Ovary (tissue), 9 donors: ENCODE results near the gene ATP6V0E1. TPM values are rescaled to one million over a fixed set of nuclear protein-coding genes. Genes with fewer than 3 reads are reported as not detected.

ENCODE experiments used
- DNase-seq, 5 donors: peaks; one replicate each; pipeline ENCODE4 v3.0.0-alpha.2; 2019 to 2020
- H3K27ac ChIP-seq, 2 donors: fragments of 200-600 bp; one replicate each; pipeline versions ENCODE4 v1.5.1 to v1.8.0; 2019 to 2022
- H3K27me3 ChIP-seq: fragments of 200-600 bp; one replicate; pipeline ENCODE4 v1.8.0; 2022
- H3K36me3 ChIP-seq: fragments of 200-600 bp; sonication (generic); one replicate; pipeline ENCODE4 v1.5.1; 2019
- H3K4me1 ChIP-seq: one replicate; pipeline ENCODE4 v1.8.1; 2013; ENCODE audit warnings: mild to moderate bottlenecking, moderate library complexity; ENCODE audit not compliant: insufficient read depth
- H3K4me3 ChIP-seq: fragments of 200-600 bp; sonication (generic); one replicate; pipeline ENCODE4 v1.5.1; 2017
- H3K9me3 ChIP-seq, 2 donors: fragments of 200-600 bp in 1 of 2; sonication (generic) in 1 of 2; one replicate each; pipeline versions ENCODE4 v1.5.1 to v1.8.1; 2013 to 2019; ENCODE audit warnings: mild to moderate bottlenecking in 1 of 2, moderate library complexity in 1 of 2
- EP300 ChIP-seq: sonication (generic); formaldehyde crosslinking; IDR thresholded peaks from one replicate; pipeline ENCODE4 v1.6.1; 2017; ENCODE audit warnings: antibody characterized with exemption
- POLR2A ChIP-seq: fragments of 450-650 bp; IDR thresholded peaks from one replicate; pipeline ENCODE4 v1.6.1; 2017; ENCODE audit warnings: antibody characterized with exemption, mild to moderate bottlenecking, moderate library complexity
- WGBS, 3 donors: extraction: QIAGEN DNeasy Blood & Tissue Kit in 1 of 3; methylation state at CpG; one replicate each; pipeline versions ENCODE4 v1.1.5 to v1.1.7; 2013 to 2017; 5-methylcytosine and 5-hydroxymethylcytosine counted together
- intact Hi-C, 4 donors: fragments of 100-400 bp; cut with DNase I; formaldehyde crosslinking; loops; one replicate each; pipeline versions ENCODE4 v1.11.0 to v1.15.1; 2022 to 2023
- polyA plus RNA-seq, 2 donors: library from polyadenylated mRNA; stranded (reverse); fragments of 200-250 nt in 1 of 2; fragments of 350-450 nt in 1 of 2; fragmentation: Illumina TruSeq in 1 of 2; extraction: RNeasy Lipid Tissue Mini Kit (QIAGEN cat#74804) in 1 of 2; gene quantifications; one replicate each; pipeline ENCODE4 v1.2.3, GENCODE V29; 2013 to 2014
- total RNA-seq, 7 donors: library from RNA; depleted of rRNA in 2 of 7; stranded (reverse); fragments of >200 nt in 2 of 7; fragmentation: NEBNext Ultra II Directional in 3 of 7; extraction: Animal tissue kit (Norgen Biotek cat#: 25700) in 3 of 7; gene quantifications; one replicate each; pipeline versions ENCODE4 v1.1.0 to v1.2.4, GENCODE V29; 2016 to 2023
- TF ChIP-seq, protein P1 (sequence below), 3 donors: fragments of 450-650 bp in 2 of 3; fragments of 200-600 bp in 1 of 3; IDR thresholded peaks; one replicate each; pipeline versions ENCODE4 v1.5.1 to v1.8.0; 2016 to 2022; ENCODE audit warnings: antibody characterized with exemption in 3 of 3, mild to moderate bottlenecking in 1 of 3
- donor health status: DM: no; HTN: no; CAD: no; lungs with moderate emphysema.
- donor health status: DM: no; HTN: no; CAD: no.
- donor health status: Bipolar disorder and iron deficiency.
- donor health status: DM: yes; HTN: yes; CAD: no.
- donor health status: DM: no; HTN: no; CAD: no.
- donor health status: DM: yes; HTN: yes; CAD: no.

ATP6V0E1 gene
- total and polyA plus RNA-seq, 9 donors: 99.7 to 376 (median 164) TPM

- no peak for DNase-seq
- 73 to 79% (median 78%) methylated on average over 2 of the region's 2 CpGs for WGBS, 3 donors
- Histone ChIP-seq H3K36me3 (no peaks in the 10 kb centered on the region), H3K27ac (no peak overlapping the region), H3K4me1 (peaks cover 26% of the 10 kb centered on the region), H3K9me3 (no peaks in the 10 kb centered on the region), H3K4me3 (no peak overlapping the region), H3K27me3 (no peaks in the 10 kb centered on the region)
- intact Hi-C loops: no loop called here
- no peak for TF ChIP-seq EP300
- no peak for TF ChIP-seq POLR2A
- TF ChIP-seq, protein P1, sequence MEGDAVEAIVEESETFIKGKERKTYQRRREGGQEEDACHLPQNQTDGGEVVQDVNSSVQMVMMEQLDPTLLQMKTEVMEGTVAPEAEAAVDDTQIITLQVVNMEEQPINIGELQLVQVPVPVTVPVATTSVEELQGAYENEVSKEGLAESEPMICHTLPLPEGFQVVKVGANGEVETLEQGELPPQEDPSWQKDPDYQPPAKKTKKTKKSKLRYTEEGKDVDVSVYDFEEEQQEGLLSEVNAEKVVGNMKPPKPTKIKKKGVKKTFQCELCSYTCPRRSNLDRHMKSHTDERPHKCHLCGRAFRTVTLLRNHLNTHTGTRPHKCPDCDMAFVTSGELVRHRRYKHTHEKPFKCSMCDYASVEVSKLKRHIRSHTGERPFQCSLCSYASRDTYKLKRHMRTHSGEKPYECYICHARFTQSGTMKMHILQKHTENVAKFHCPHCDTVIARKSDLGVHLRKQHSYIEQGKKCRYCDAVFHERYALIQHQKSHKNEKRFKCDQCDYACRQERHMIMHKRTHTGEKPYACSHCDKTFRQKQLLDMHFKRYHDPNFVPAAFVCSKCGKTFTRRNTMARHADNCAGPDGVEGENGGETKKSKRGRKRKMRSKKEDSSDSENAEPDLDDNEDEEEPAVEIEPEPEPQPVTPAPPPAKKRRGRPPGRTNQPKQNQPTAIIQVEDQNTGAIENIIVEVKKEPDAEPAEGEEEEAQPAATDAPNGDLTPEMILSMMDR (IDR thresholded peaks at IDR 0.05): no peak
Measured at GRCh38 chr5:173004013-173004412, 20.4 kb downstream of the ATP6V0E1 start.

- Histone ChIP-seq H3K4me1 (peaks cover 26% of the 10 kb centered on the region), H3K9me3 (no peaks in the 10 kb centered on the region), H3K27ac (no peak overlapping the region), H3K4me3 (no peak overlapping the region), H3K36me3 (no peaks in the 10 kb centered on the region), H3K27me3 (no peaks in the 10 kb centered on the region)
- DNase-seq: no peak
- intact Hi-C loops: no loop called here
- WGBS, 3 donors: 72 to 85% (median 75%) methylated on average over 5 of the region's 5 CpGs
- TF ChIP-seq EP300 (no peak), POLR2A (no peak)
- TF ChIP-seq, protein P1 (IDR thresholded peaks at IDR 0.05): no peak
Measured at GRCh38 chr5:173004447-173004846, 20.9 kb downstream of the ATP6V0E1 start.

- Histone ChIP-seq H3K27me3 (no peaks in the 10 kb centered on the region), H3K9me3 (no peaks in the 10 kb centered on the region), H3K4me1 (peaks cover 13% of the 10 kb centered on the region), H3K27ac (no peak overlapping the region), H3K4me3 (no peak overlapping the region), H3K36me3 (no peaks in the 10 kb centered on the region)
- WGBS, 3 donors: 79 to 84% (median 80%) methylated on average over 6 of the region's 6 CpGs
- intact Hi-C loops: no loop called here
- TF ChIP-seq, protein P1 (IDR thresholded peaks at IDR 0.05): no peak
- TF ChIP-seq EP300 (no peak), POLR2A (no peak)
- no peak for DNase-seq
Measured at GRCh38 chr5:173010021-173010420, 26.4 kb downstream of the ATP6V0E1 start.

GRCh38 chr5:173010547-173011464 is 27.2 kb downstream of the ATP6V0E1 start:
- intact Hi-C loops: no loop called here
- H3K4me1 ChIP-seq: peaks cover 13% of the 10 kb centered on the region
- no peaks in the 10 kb centered on the region for H3K27me3 ChIP-seq
- TF ChIP-seq POLR2A (no peak), EP300 (no peak)
- TF ChIP-seq, protein P1 (IDR thresholded peaks at IDR 0.05): no peak
- no peak overlapping the region for H3K27ac ChIP-seq
- H3K4me3 ChIP-seq: no peak overlapping the region
- DNase-seq: no peak
- WGBS, 3 donors: 79 to 81% (median 79%) methylated on average over 11 of the region's 11 CpGs
- H3K9me3 ChIP-seq: no peaks in the 10 kb centered on the region
- no peaks in the 10 kb centered on the region for H3K36me3 ChIP-seq
